Mesenchymal stem cell (in vitro differentiated cells and primary cell): ENCODE measurements around the gene VPREB3.
A peak's percentile ranks its signal among the peaks of the same experiment; 100 is the strongest.

Experiments
- DNase-seq: peaks from one replicate; pipeline ENCODE4 v3.0.0-alpha.2; 2013
- H2AFZ ChIP-seq: one replicate; pipeline ENCODE4 v1.6.1; 2013; ENCODE audit warnings: low read depth, mild to moderate bottlenecking, control low read depth, inconsistent platforms, low read length, moderate library complexity
- H2AK5ac ChIP-seq: 2 replicates; pipeline ENCODE4 v1.6.1; 2013; ENCODE audit warnings: low read length, moderate library complexity, mild to moderate bottlenecking, inconsistent platforms; ENCODE audit not compliant: severe bottlenecking
- H2BK120ac ChIP-seq: one replicate; pipeline ENCODE4 v1.6.1; 2013; ENCODE audit warnings: low read depth, mild to moderate bottlenecking, inconsistent platforms, low read length, moderate library complexity
- H2BK12ac ChIP-seq, 2 experiments: one replicate each; pipeline ENCODE4 v1.6.1; 2013; ENCODE audit warnings: inconsistent platforms in 2 of 2, low read length in 2 of 2, mild to moderate bottlenecking in 2 of 2, moderate library complexity in 2 of 2, control low read depth in 1 of 2
- H2BK15ac ChIP-seq: one replicate; pipeline ENCODE4 v1.6.1; 2013; ENCODE audit warnings: mild to moderate bottlenecking, low read depth, inconsistent platforms; ENCODE audit not compliant: poor library complexity, severe bottlenecking
- H2BK5ac ChIP-seq: 2 replicates; pipeline ENCODE4 v1.6.1; 2013; ENCODE audit warnings: low read depth, mild to moderate bottlenecking, low read length, control low read depth, inconsistent platforms; ENCODE audit not compliant: poor library complexity, severe bottlenecking
- H3K14ac ChIP-seq, 2 experiments: one replicate each; pipeline ENCODE4 v1.6.1; 2013; ENCODE audit warnings: inconsistent platforms in 2 of 2, low read length in 2 of 2, control low read depth in 1 of 2, mild to moderate bottlenecking in 1 of 2, moderate library complexity in 1 of 2
- H3K18ac ChIP-seq, 2 experiments: one replicate each; pipeline ENCODE4 v1.6.1; 2013; ENCODE audit warnings: inconsistent platforms in 2 of 2, low read length in 2 of 2, control low read depth in 1 of 2, low read depth in 1 of 2, mild to moderate bottlenecking in 1 of 2
- H3K23ac ChIP-seq, 2 experiments: one replicate each; pipeline ENCODE4 v1.6.1; 2013; ENCODE audit warnings: inconsistent platforms in 2 of 2, low read length in 2 of 2, mild to moderate bottlenecking in 2 of 2, moderate library complexity in 2 of 2, control low read depth in 1 of 2
- H3K27ac ChIP-seq: 2 replicates; pipeline ENCODE4 v1.5.1; 2013; ENCODE audit warnings: mild to moderate bottlenecking, moderate library complexity, low read length, control low read depth, inconsistent platforms; ENCODE audit not compliant: poor library complexity, severe bottlenecking
- H3K27me3 ChIP-seq, 2 experiments: 2 replicates each; pipeline versions ENCODE4 v1.6.1 to v1.7.0; 2013; ENCODE audit warnings: low read length in 2 of 2, mild to moderate bottlenecking in 2 of 2, moderate library complexity in 2 of 2, control low read depth in 1 of 2, inconsistent platforms in 1 of 2; ENCODE audit not compliant: control insufficient read depth in 1 of 2, insufficient read depth in 1 of 2
- H3K36me3 ChIP-seq, 2 experiments: 2 replicates each; pipeline versions ENCODE4 v1.6.1 to v1.7.0; 2013; ENCODE audit warnings: low read length in 2 of 2, control low read depth in 1 of 2, inconsistent platforms in 1 of 2, low read depth in 1 of 2, mild to moderate bottlenecking in 1 of 2; ENCODE audit not compliant: insufficient read depth in 2 of 2, control insufficient read depth in 1 of 2
- H3K4ac ChIP-seq, 2 experiments: one replicate each; pipeline ENCODE4 v1.6.1; 2013; ENCODE audit warnings: inconsistent platforms in 2 of 2, low read length in 2 of 2, mild to moderate bottlenecking in 2 of 2, moderate library complexity in 2 of 2, control low read depth in 1 of 2, low read depth in 1 of 2
- H3K4me1 ChIP-seq: 2 replicates; pipeline ENCODE4 v1.6.1; 2013; ENCODE audit warnings: low read depth, low read length, control low read depth; ENCODE audit not compliant: control insufficient read depth, insufficient read depth
- H3K4me2 ChIP-seq: 2 replicates; pipeline ENCODE4 v1.6.1; 2013; ENCODE audit warnings: low read length, mild to moderate bottlenecking, inconsistent platforms; ENCODE audit not compliant: poor library complexity, severe bottlenecking
- H3K4me3 ChIP-seq, 2 experiments: 2 replicates each; pipeline versions ENCODE4 v1.5.1 to v1.7.0; 2013; ENCODE audit warnings: low read length in 2 of 2, mild to moderate bottlenecking in 2 of 2, control low read depth in 1 of 2, low read depth in 1 of 2; ENCODE audit not compliant: insufficient read depth in 1 of 2
- H3K79me1 ChIP-seq: replicated peaks from 2 replicates; pipeline ENCODE4 v1.6.1; 2013; ENCODE audit warnings: mild to moderate bottlenecking, control low read depth, low read length, inconsistent platforms; ENCODE audit not compliant: poor library complexity, severe bottlenecking
- H3K9ac ChIP-seq: 2 replicates; pipeline ENCODE4 v1.7.0; 2013; ENCODE audit warnings: mild to moderate bottlenecking, low read length, moderate library complexity
- H3K9me3 ChIP-seq: 2 replicates; pipeline ENCODE4 v1.7.0; 2013; ENCODE audit warnings: mild to moderate bottlenecking, low read length; ENCODE audit not compliant: control insufficient read depth
- H4K8ac ChIP-seq: one replicate; pipeline ENCODE4 v1.6.1; 2013; ENCODE audit warnings: inconsistent platforms, mild to moderate bottlenecking, low read length, moderate library complexity
- H4K91ac ChIP-seq: one replicate; pipeline ENCODE4 v1.6.1; 2013; ENCODE audit warnings: mild to moderate bottlenecking, low read length, inconsistent platforms
- WGBS: methylation state at CpG from one replicate; pipeline ENCODE4 v1.1.7; 2013; ENCODE audit warnings: mixed read lengths; 5-methylcytosine and 5-hydroxymethylcytosine counted together

The VPREB3 gene

DNA sequence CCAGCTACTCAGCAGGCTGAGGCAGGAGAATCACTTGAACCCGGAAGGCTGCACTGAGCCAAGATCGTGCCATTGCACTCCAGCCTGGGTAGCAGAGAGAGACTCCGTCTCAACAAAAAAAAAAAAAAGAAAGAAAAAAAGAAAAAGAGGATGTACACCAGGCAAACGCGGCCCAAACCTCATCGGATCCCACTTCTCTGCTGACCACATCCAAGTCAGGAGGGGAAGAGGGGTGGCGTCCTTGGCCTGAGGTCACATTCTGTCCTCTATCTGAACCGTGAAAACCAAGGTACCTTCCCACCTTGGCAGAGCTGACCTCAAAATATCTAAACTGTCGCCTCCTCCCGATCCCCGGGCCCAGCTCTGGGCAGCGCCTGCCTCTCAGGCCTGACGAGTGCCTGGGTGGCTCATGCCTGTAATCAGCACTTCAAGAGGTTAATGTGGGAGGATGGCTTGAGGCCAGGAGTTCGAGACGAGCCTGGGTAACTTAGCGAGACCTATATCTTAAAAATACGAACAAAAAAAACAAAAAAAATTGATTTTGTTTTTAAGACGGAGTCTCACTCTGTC, 38.3 kb downstream of the VPREB3 start:
- peaks cover 13% of the 10 kb centered on the region for H3K4me1 ChIP-seq

DNA sequence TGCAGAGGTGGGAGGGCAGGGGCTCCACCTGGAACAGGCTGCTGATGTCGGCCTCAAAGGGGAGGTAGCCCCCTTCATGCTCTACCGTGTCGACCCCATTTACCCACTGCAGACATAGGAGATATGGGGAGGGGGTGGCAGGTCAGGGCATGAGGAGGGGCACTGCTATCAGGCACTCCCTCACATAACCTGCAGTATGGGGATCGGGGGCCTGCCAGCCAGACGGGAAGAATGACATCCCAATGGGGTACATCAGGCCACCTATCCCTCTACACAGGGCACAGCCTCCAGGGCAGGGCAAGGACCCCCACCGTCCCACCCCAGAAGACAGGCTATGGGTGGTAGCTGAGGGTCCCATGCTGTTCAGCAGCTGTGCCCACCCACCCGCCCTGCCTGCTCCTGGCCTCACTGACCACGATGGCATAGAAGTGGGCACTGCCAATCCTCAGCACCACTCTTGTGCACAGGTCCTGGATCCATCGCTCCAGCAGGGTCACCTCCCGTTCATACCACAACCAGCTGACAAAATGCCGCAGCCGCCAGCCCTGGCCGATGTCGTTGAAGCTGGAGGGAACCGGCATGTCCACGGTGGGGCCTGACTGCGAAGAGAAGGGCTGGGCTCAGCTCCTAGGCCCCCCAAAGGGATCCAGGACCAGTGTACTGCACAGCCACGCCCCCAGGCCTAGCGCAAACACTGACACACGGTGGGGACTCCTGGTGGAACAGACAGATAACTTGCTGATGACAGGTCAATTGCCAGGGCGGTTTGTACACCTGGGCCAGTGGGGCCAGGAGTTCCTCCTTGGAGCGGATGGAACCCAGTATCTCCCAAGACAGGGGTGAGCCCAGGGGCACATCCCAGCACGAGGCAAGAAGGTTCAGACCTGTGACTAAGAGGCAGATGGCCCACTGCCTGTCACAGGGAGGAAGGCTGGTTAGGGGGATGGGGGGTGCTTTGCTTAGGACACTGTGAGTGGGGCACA, 39.3 kb downstream of the VPREB3 start:
- Histone ChIP-seq H3K36me3 (peaks cover 29 to 45% of the 10 kb centered on the region in 2 experiments), H2BK15ac (no peak overlapping the region), H3K9me3 (no peaks in the 10 kb centered on the region), H3K27ac (no peak overlapping the region), H2BK5ac (no peak overlapping the region), H2BK12ac (no peak overlapping the region), H3K9ac (no peak overlapping the region), H3K79me1 (peaks cover 19% of the 10 kb centered on the region), H3K4me3 (no peak overlapping the region), H3K4ac (no peak overlapping the region), H3K4me2 (no peak overlapping the region), H3K4me1 (peaks cover 13% of the 10 kb centered on the region), H4K91ac (peak overlapping the region; percentile 20), H2AFZ (no peak overlapping the region), H4K8ac (no peak overlapping the region), H3K18ac (no peak overlapping the region), H3K14ac (no peak overlapping the region), H3K27me3 (no peaks in the 10 kb centered on the region), H3K23ac (no peak overlapping the region), H2AK5ac (no peak overlapping the region), H2BK120ac (no peak overlapping the region)
- DNase-seq: no peak
- 91% methylated on average over 22 of the region's 23 CpGs for WGBS

More for the DNA sequence above, 38.3 kb downstream of the VPREB3 start:
- 93% methylated on average over 15 of the region's 18 CpGs for WGBS
- H2BK15ac ChIP-seq: no peak overlapping the region
- H2BK12ac ChIP-seq: no peak overlapping the region
- no peak overlapping the region for H3K18ac ChIP-seq
- no peak overlapping the region for H3K27ac ChIP-seq
- H4K91ac ChIP-seq: no peak overlapping the region
- no peak overlapping the region for H3K4me2 ChIP-seq
- H3K4me3 ChIP-seq: peak overlapping the region in 1 of 2 experiments; percentile 92
- H3K79me1 ChIP-seq: peaks cover 19% of the 10 kb centered on the region
- H2AK5ac ChIP-seq: no peak overlapping the region
- H2BK120ac ChIP-seq: no peak overlapping the region
- H3K23ac ChIP-seq: no peak overlapping the region
- peak overlapping the region; percentile 94 for H3K9ac ChIP-seq
- no peaks in the 10 kb centered on the region for H3K27me3 ChIP-seq
- H2AFZ ChIP-seq: no peak overlapping the region
- H4K8ac ChIP-seq: no peak overlapping the region
- no peak overlapping the region for H3K14ac ChIP-seq
- H3K36me3 ChIP-seq: peaks cover 29 to 34% of the 10 kb centered on the region in 2 experiments
- H2BK5ac ChIP-seq: no peak overlapping the region
- no peak overlapping the region for H3K4ac ChIP-seq
- no peaks in the 10 kb centered on the region for H3K9me3 ChIP-seq
- DNase-seq: no peak

DNA sequence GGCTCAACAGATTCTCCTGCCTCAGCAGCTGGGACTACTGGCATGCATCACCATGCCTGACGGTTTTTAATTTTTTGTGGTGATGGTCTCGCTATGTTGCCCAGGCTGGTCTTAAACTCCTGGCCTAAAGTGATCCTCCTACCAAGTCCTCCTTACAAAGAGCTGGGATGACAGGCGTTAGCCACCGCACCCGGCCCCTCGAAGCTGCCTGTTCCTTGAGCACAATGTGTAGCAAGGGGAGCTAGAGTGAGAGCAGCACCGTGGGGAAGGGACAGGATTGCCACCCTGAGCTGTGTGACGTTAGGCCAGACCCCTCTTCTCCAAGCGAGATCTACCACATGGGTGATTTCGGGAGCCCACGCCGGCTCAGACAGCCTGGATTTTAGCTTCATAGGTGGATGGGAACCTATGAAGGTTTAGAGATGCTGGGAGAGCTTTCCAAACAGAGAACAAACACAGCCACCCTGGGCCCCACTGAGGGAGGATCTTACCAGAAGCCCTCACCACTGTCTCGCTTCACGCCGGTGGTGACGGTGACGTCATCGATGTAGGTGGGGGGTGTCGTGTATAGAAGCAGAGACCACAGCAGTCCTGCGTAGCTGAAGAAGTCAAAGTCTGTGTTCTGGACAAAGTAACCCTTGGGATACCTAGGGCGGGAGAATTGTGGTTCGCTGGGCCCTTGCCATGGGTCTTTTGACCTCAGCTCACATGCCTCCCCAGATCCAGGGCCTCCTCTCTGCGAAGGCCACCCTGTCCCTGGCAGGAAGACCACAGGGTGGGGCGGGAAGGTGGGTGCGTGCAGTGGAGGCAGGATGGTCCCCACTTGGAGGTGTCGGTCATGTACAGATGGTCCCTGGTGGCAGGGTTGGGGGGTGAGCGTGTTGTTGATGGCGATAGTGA, 40.3 kb downstream of the VPREB3 start:
- 92% methylated on average over 27 of the region's 28 CpGs for WGBS

More for the DNA sequence above, 40.3 kb downstream of the VPREB3 start:
- Histone ChIP-seq H3K14ac (no peak overlapping the region), H3K79me1 (peaks cover 19% of the 10 kb centered on the region), H3K27me3 (no peaks in the 10 kb centered on the region), H2BK15ac (no peak overlapping the region), H2AFZ (no peak overlapping the region), H3K27ac (no peak overlapping the region), H3K9me3 (no peaks in the 10 kb centered on the region), H2BK120ac (no peak overlapping the region), H4K8ac (no peak overlapping the region), H2AK5ac (no peak overlapping the region), H3K4me2 (no peak overlapping the region), H3K23ac (peak overlapping the region in 1 of 2 experiments; percentile 9), H3K4me3 (no peak overlapping the region), H3K9ac (no peak overlapping the region), H2BK5ac (no peak overlapping the region), H3K18ac (no peak overlapping the region), H3K4ac (no peak overlapping the region), H4K91ac (peak overlapping the region; percentile 20), H3K36me3 (peaks cover 29 to 54% of the 10 kb centered on the region in 2 experiments), H3K4me1 (peaks cover 13% of the 10 kb centered on the region), H2BK12ac (no peak overlapping the region)
- DNase-seq: no peak
